H1 (cell line): ENCODE measurements around the gene MTCL3.

Source experiments
- CHD2 ChIP-seq: IDR thresholded peaks from 2 replicates; pipeline ENCODE4 v1.6.1; 2012; ENCODE audit warnings: low read length, improper control_type of control experiment
- CREB1 ChIP-seq: IDR thresholded peaks from 2 replicates; pipeline ENCODE4 v1.6.1; 2012; ENCODE audit warnings: inconsistent platforms
- RBBP5 ChIP-seq: IDR thresholded peaks from 2 replicates; pipeline ENCODE4 v1.7.1; 2012; ENCODE audit warnings: low read depth, mild to moderate bottlenecking, inconsistent platforms, low read length, moderate library complexity, borderline replicate concordance
- YY1 ChIP-seq: IDR thresholded peaks from 2 replicates; pipeline ENCODE4 v1.6.1; 2011; ENCODE audit warnings: low read depth, mild to moderate bottlenecking, low read length
- TF ChIP-seq, protein P1 (sequence below): IDR thresholded peaks from 2 replicates; pipeline ENCODE4 v1.6.1; 2012; ENCODE audit warnings: low read length, inconsistent platforms
- TF ChIP-seq, protein P2 (sequence below): IDR thresholded peaks from 2 replicates; pipeline ENCODE4 v1.6.1; 2011; ENCODE audit warnings: low read depth, mild to moderate bottlenecking, low read length; ENCODE audit not compliant: insufficient read depth

MTCL3 gene

DNA sequence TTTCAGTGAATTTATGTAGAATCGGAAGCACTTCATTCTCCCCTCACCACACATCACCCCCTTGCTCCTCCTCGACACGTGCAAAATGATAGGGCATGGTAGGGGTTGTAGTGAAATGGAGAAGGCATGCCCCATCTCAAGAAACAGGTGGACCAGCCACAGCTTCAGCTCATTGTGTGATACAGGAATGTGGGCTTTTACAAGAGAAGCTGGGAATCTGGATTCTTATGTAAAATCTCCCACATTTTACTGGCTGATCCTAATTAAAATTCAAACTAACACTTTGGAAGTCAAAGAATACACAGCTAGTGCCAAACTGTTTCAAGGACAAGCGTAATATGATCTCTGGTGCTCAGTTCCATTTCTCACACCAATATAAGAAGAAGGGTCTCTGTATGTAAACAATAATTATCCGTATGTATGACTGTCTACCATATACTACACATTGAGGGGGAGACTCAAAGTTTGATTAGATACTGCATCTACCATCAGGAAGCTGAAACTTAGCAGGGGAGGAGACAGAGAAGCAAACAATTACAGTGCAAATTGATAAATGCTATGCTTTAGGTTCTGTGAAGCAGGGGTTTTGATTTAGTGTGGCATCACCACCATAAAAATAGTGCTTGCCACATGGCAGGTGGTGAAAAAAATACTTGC is 35.6 kb downstream of the MTCL3 start (continued):
- TF ChIP-seq, protein P1, sequence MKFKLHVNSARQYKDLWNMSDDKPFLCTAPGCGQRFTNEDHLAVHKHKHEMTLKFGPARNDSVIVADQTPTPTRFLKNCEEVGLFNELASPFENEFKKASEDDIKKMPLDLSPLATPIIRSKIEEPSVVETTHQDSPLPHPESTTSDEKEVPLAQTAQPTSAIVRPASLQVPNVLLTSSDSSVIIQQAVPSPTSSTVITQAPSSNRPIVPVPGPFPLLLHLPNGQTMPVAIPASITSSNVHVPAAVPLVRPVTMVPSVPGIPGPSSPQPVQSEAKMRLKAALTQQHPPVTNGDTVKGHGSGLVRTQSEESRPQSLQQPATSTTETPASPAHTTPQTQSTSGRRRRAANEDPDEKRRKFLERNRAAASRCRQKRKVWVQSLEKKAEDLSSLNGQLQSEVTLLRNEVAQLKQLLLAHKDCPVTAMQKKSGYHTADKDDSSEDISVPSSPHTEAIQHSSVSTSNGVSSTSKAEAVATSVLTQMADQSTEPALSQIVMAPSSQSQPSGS: peak; percentile 76; the same call in 1 of the 2 replicates
- TF ChIP-seq RBBP5 (peak; percentile 76; the same call in 1 of the 2 replicates), CHD2 (peak; percentile 69), CREB1 (no peak), YY1 (peak; percentile 77)
- TF ChIP-seq, protein P2, sequence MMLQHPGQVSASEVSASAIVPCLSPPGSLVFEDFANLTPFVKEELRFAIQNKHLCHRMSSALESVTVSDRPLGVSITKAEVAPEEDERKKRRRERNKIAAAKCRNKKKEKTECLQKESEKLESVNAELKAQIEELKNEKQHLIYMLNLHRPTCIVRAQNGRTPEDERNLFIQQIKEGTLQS: no peak
